Fibroblast of villous mesenchyme (primary cell): ENCODE measurements around the gene ZNF547. TPM values are rescaled to one million over a fixed set of nuclear protein-coding genes. Genes with fewer than 3 reads are reported as not detected.
A peak's percentile ranks its signal among the peaks of the same experiment; 100 is the strongest.

ENCODE experiments used
- DNase-seq: peaks from one replicate; pipeline ENCODE4 v3.0.0-alpha.2; 2010; ENCODE audit warnings: low read depth
- H3K4me3 ChIP-seq: 2 replicates; pipeline ENCODE4 v1.5.1; 2011; ENCODE audit warnings: low read depth, mild to moderate bottlenecking, low read length
- CTCF ChIP-seq: IDR thresholded peaks from 2 replicates; pipeline ENCODE4 v1.5.1; 2012; ENCODE audit warnings: low read depth, mild to moderate bottlenecking, low read length; ENCODE audit not compliant: insufficient read depth
- total RNA-seq: library from RNA; depleted of rRNA; stranded (reverse); fragments of >200 nt; gene quantifications from 2 replicates; pipeline ENCODE4 v1.2.3, GENCODE V29; 2012

ZNF547 gene
- total RNA-seq, 1 donor = 6.0 TPM

DNA sequence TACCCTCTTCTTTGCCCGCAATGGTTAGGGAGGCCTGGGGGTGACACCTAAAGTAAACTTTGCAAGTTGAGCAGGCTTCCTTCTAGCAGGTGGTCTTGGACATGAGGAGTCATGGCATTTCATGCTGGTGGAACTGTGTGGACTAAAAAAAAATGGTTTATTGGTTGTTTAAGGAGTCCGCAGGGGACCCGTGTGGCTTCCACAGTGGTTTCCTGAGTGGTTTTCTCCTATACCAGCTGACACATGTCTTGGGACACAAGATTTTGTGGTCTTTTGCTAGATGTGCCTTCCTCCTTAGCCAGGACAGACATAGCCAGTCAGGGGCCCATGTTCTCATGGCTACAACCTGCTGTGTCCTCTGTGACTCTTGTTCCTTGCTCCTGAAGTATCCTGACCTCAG is 41.6 kb upstream of the ZNF547 start:
- no peak for DNase-seq
- H3K4me3 ChIP-seq = peak overlapping the region; percentile 90
- no peak for TF ChIP-seq CTCF

- H3K4me3 ChIP-seq = no peak overlapping the region
- no peak for DNase-seq
- no peak for TF ChIP-seq CTCF
These were observed 38.4 kb upstream of the ZNF547 start for GRCh38 chr19:57324992-57325391.

- TF ChIP-seq CTCF = no peak
- DNase-seq = no peak
- no peak overlapping the region for H3K4me3 ChIP-seq
These were observed 35.4 kb upstream of the ZNF547 start for GRCh38 chr19:57327993-57328392.

DNA sequence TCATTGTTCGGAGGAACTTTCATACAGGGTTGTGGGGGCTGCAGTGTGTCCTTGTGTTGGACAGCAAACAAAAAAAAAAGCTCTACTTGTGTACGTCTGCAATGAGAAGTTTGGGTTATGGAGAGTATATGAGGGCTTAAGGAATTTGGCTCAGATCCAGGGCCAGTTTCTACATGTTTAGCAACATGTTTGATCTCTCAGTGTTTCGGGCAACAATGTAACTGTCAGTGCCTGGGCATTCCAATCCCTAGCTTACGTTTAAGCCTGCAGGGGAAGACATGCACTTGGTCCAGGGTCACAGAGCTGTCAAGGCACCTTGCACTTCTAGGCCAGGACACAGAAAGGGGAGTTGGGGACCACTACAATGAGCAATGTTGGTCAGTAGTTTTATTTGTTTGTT is 29.2 kb upstream of the ZNF547 start:
- peak; percentile 56 for DNase-seq
- H3K4me3 ChIP-seq = no peak overlapping the region
- TF ChIP-seq CTCF = no peak

GRCh38 chr19:57338877-57339276 is 24.5 kb upstream of the ZNF547 start:
- peak; percentile 66 for DNase-seq
- no peak for TF ChIP-seq CTCF

GRCh38 chr19:57342582-57342981 is 20.8 kb upstream of the ZNF547 start:
- no peak for DNase-seq
- no peak for TF ChIP-seq CTCF
- H3K4me3 ChIP-seq = no peak overlapping the region

More at GRCh38 chr19:57338877-57339276, 24.5 kb upstream of the ZNF547 start:
- H3K4me3 ChIP-seq = no peak overlapping the region

- no peak for TF ChIP-seq CTCF
- DNase-seq = peak; percentile 65
- no peak overlapping the region for H3K4me3 ChIP-seq
These were observed 15.2 kb upstream of the ZNF547 start for GRCh38 chr19:57348136-57348535.
